Activated naive CD4-positive, alpha-beta T cell treated with anti-CD3 and anti-CD28 coated beads, Interleukin-2, amount 50 U/mL, for 72 hours (primary cell): ENCODE data around the gene B3GNT9. TPM values are rescaled to one million over a fixed set of nuclear protein-coding genes. Genes with fewer than 3 reads are reported as not detected.

Experiments used
- ATAC-seq, 2 donors: fragments of 150-1000 bp; cut with Tn5 transposase; 2 replicates each; pipeline ENCODE4 v1.10.0; 2021; ENCODE audit warnings: mild to moderate bottlenecking in 2 of 2, moderate library complexity in 2 of 2
- DNase-seq, 2 donors: peaks; one replicate each; pipeline ENCODE4 v3.0.0; 2021 to 2022; ENCODE audit warnings: low spot score in 2 of 2
- H3K27ac Mint-ChIP-seq, 2 donors: one replicate each; pipeline ENCODE4 v1.8.0; 2022; ENCODE audit warnings: mild to moderate bottlenecking in 2 of 2, mixed read lengths in 2 of 2
- H3K36me3 Mint-ChIP-seq, 2 donors: one replicate each; pipeline ENCODE4 v1.8.0; 2022; ENCODE audit warnings: mixed read lengths in 2 of 2
- H3K9me3 Mint-ChIP-seq, 2 donors: one replicate each; pipeline ENCODE4 v1.8.0; 2022; ENCODE audit warnings: mixed read lengths in 2 of 2
- total RNA-seq, 2 donors: library from RNA; stranded (reverse); gene quantifications; one replicate each; pipeline ENCODE4 v1.2.3, GENCODE V29; 2022

The B3GNT9 gene
- total RNA-seq, 2 donors from 2014 or later: 3.2 to 4.7 TPM

GRCh38 chr16:67176662-67177061, 25.9 kb upstream of the B3GNT9 start:
- no peaks in the 10 kb centered on the region for H3K9me3 Mint-ChIP-seq
- DNase-seq (no peak), ATAC-seq (no peak)
- H3K27ac Mint-ChIP-seq: no peak overlapping the region
- H3K36me3 Mint-ChIP-seq: peaks cover 0 to 34% of the 10 kb centered on the region in 2 donors

- H3K27ac Mint-ChIP-seq: no peak overlapping the region
- H3K9me3 Mint-ChIP-seq: no peaks in the 10 kb centered on the region
- H3K36me3 Mint-ChIP-seq: peaks cover 0 to 48% of the 10 kb centered on the region in 2 donors
- no peak for DNase-seq
- ATAC-seq: no peak
Observed at GRCh38 chr16:67174706-67175231, 24.0 kb upstream of the B3GNT9 start.

- H3K27ac Mint-ChIP-seq: peak overlapping the region in 1 of 2 donors; percentile 70
- ATAC-seq (peak; percentile 65 to 75), DNase-seq (peak in 1 of 2 donors; percentile 67)
- H3K36me3 Mint-ChIP-seq: peaks cover 0 to 47% of the 10 kb centered on the region in 2 donors
- no peaks in the 10 kb centered on the region for H3K9me3 Mint-ChIP-seq
Observed at GRCh38 chr16:67173808-67174705, 23.3 kb upstream of the B3GNT9 start.

- ATAC-seq: no peak
- Mint-ChIP-seq H3K27ac (peak overlapping the region in 1 of 2 donors; percentile 70), H3K9me3 (no peaks in the 10 kb centered on the region), H3K36me3 (peaks cover 0 to 43% of the 10 kb centered on the region in 2 donors)
- no peak for DNase-seq
Observed at GRCh38 chr16:67173323-67173722, 22.5 kb upstream of the B3GNT9 start.

GRCh38 chr16:67170949-67171649, 20.3 kb upstream of the B3GNT9 start:
- no peaks in the 10 kb centered on the region for H3K9me3 Mint-ChIP-seq
- no peak for DNase-seq
- peaks cover 0 to 33% of the 10 kb centered on the region in 2 donors for H3K36me3 Mint-ChIP-seq
- H3K27ac Mint-ChIP-seq: no peak overlapping the region
- ATAC-seq: peak in 1 of 2 donors; percentile 22

GRCh38 chr16:67170168-67170948, 19.6 kb upstream of the B3GNT9 start, which contains the start of gene NOL3:
Gene NOL3 (plus strand): TSS chr16:67170538.
- ATAC-seq (peak; percentile 44 to 70), DNase-seq (peak in 1 of 2 donors; percentile 68)
- H3K9me3 Mint-ChIP-seq: no peaks in the 10 kb centered on the region
- no peak within 1 kb of the TSS for H3K27ac Mint-ChIP-seq
- peaks cover under 1 to 26% of the 10 kb centered on the region in 2 donors for H3K36me3 Mint-ChIP-seq

GRCh38 chr16:67169642-67170167, 18.9 kb upstream of the B3GNT9 start:
- H3K9me3 Mint-ChIP-seq: no peaks in the 10 kb centered on the region
- DNase-seq: peak in 1 of 2 donors; percentile 57
- H3K36me3 Mint-ChIP-seq: peaks cover 4 to 23% of the 10 kb centered on the region in 2 donors
- H3K27ac Mint-ChIP-seq: no peak overlapping the region
- peak in 1 of 2 donors; percentile 3 for ATAC-seq

- no peak for DNase-seq
- ATAC-seq: no peak
- H3K9me3 Mint-ChIP-seq: no peaks in the 10 kb centered on the region
- no peak overlapping the region for H3K27ac Mint-ChIP-seq
- H3K36me3 Mint-ChIP-seq: peaks cover 4 to 23% of the 10 kb centered on the region in 2 donors
Observed at GRCh38 chr16:67169011-67169451, 18.2 kb upstream of the B3GNT9 start.

GRCh38 chr16:67167588-67167987, 16.8 kb upstream of the B3GNT9 start:
- ATAC-seq: no peak
- H3K27ac Mint-ChIP-seq: no peak overlapping the region
- H3K9me3 Mint-ChIP-seq: no peaks in the 10 kb centered on the region
- H3K36me3 Mint-ChIP-seq: peaks cover 4 to 19% of the 10 kb centered on the region in 2 donors
- DNase-seq: no peak

- H3K36me3 Mint-ChIP-seq: peaks cover 4 to 25% of the 10 kb centered on the region in 2 donors
- H3K9me3 Mint-ChIP-seq: no peaks in the 10 kb centered on the region
- ATAC-seq (no peak), DNase-seq (no peak)
- H3K27ac Mint-ChIP-seq: peak overlapping the region in 1 of 2 donors; percentile 68
Observed at GRCh38 chr16:67166598-67167168, 15.9 kb upstream of the B3GNT9 start.

GRCh38 chr16:67166110-67166547, 15.3 kb upstream of the B3GNT9 start:
- Mint-ChIP-seq H3K36me3 (peaks cover 5 to 24% of the 10 kb centered on the region in 2 donors), H3K9me3 (no peaks in the 10 kb centered on the region), H3K27ac (no peak overlapping the region)
- ATAC-seq (no peak), DNase-seq (no peak)

- ATAC-seq (no peak), DNase-seq (no peak)
- Mint-ChIP-seq H3K27ac (no peak overlapping the region), H3K36me3 (peaks cover 9 to 23% of the 10 kb centered on the region in 2 donors), H3K9me3 (no peaks in the 10 kb centered on the region)
Observed at GRCh38 chr16:67165121-67166078, 14.6 kb upstream of the B3GNT9 start.

GRCh38 chr16:67164599-67165061, 13.8 kb upstream of the B3GNT9 start, which contains the start of gene HSF4:
Gene HSF4 (plus strand): TSS chr16:67164745. CDS start chr16:67164812, 67 bp downstream.
- Mint-ChIP-seq H3K36me3 (peaks cover 9 to 18% of the 10 kb centered on the region in 2 donors), H3K9me3 (no peaks in the 10 kb centered on the region), H3K27ac (no peak within 1 kb of the TSS)
- ATAC-seq (no peak), DNase-seq (no peak)

- H3K27ac Mint-ChIP-seq: no peak overlapping the region
- ATAC-seq: no peak
- peaks cover 9 to 18% of the 10 kb centered on the region in 2 donors for H3K36me3 Mint-ChIP-seq
- H3K9me3 Mint-ChIP-seq: no peaks in the 10 kb centered on the region
- no peak for DNase-seq
Observed at GRCh38 chr16:67163999-67164558, 13.3 kb upstream of the B3GNT9 start.
